GM18868 (cell line): ENCODE results near the gene GRIK4.

Source experiments
- ATAC-seq: cut with Tn5 transposase; IDR thresholded peaks from one replicate; pipeline ENCODE4 v1.9.1; 2021; ENCODE audit warnings: mild to moderate bottlenecking, moderate library complexity; ENCODE audit not compliant: unreplicated experiment

GRIK4 gene

GRCh38 chr11:120696597-120697218 lies 185.2 kb downstream of the GRIK4 start:
- ATAC-seq: no peak

GRCh38 chr11:120698918-120699317 lies 187.4 kb downstream of the GRIK4 start:
- no peak for ATAC-seq

- no peak for ATAC-seq
Observed at GRCh38 chr11:120702656-120703055, 191.1 kb downstream of the GRIK4 start.

- ATAC-seq: peak; percentile 59
Observed at GRCh38 chr11:120703358-120704152, 192.0 kb downstream of the GRIK4 start.

- no peak for ATAC-seq
Observed at GRCh38 chr11:120704256-120704750, 192.8 kb downstream of the GRIK4 start.

GRCh38 chr11:120706257-120706656 lies 194.7 kb downstream of the GRIK4 start:
- no peak for ATAC-seq

GRCh38 chr11:120707098-120707497 lies 195.6 kb downstream of the GRIK4 start:
- no peak for ATAC-seq

- no peak for ATAC-seq
Observed at GRCh38 chr11:120707663-120708062, 196.1 kb downstream of the GRIK4 start.

GRCh38 chr11:120708511-120709183 lies 197.1 kb downstream of the GRIK4 start:
- no peak for ATAC-seq

GRCh38 chr11:120709808-120710207 lies 198.3 kb downstream of the GRIK4 start:
- peak; percentile 89 for ATAC-seq

GRCh38 chr11:120710354-120711131 lies 199.0 kb downstream of the GRIK4 start:
- ATAC-seq: no peak

GRCh38 chr11:120712014-120712413 lies 200.5 kb downstream of the GRIK4 start:
- ATAC-seq: no peak

- ATAC-seq: no peak
Observed at GRCh38 chr11:120712881-120713280, 201.3 kb downstream of the GRIK4 start.

GRCh38 chr11:120713296-120713695 lies 201.7 kb downstream of the GRIK4 start:
- no peak for ATAC-seq

- ATAC-seq: no peak
Observed at GRCh38 chr11:120714438-120714837, 202.9 kb downstream of the GRIK4 start.

GRCh38 chr11:120715239-120715638 lies 203.7 kb downstream of the GRIK4 start:
- no peak for ATAC-seq

GRCh38 chr11:120717042-120717441 lies 205.5 kb downstream of the GRIK4 start:
- ATAC-seq: no peak

- no peak for ATAC-seq
Observed at GRCh38 chr11:120717623-120718022, 206.1 kb downstream of the GRIK4 start.

GRCh38 chr11:120718171-120718570 lies 206.6 kb downstream of the GRIK4 start:
- no peak for ATAC-seq

GRCh38 chr11:120719348-120719747 lies 207.8 kb downstream of the GRIK4 start:
- no peak for ATAC-seq

GRCh38 chr11:120720760-120721159 lies 209.2 kb downstream of the GRIK4 start:
- no peak for ATAC-seq
